ENCODE data around the gene SDHA. TPM values are rescaled to one million over a fixed set of nuclear protein-coding genes. Genes with fewer than 3 reads are reported as not detected.
"Not testable (repeated sequence)": the region's sequence is repeated elsewhere in the genome, so short reads cannot be mapped to it uniquely, and the experiment has no call there.

The SDHA gene
- total RNA-seq, 1 experiment from 2014 or later: 163 TPM

GRCh38 chr5:197031-197430 lies 21.1 kb upstream of the SDHA start:
- H3K9me3 ChIP-seq (ENCODE audit: low read length); H3K9me2 ChIP-seq (replicated peaks; ENCODE audit: low read length); H3K79me2 ChIP-seq (ENCODE audit: low read length); BruUV-seq (replicated peaks); DNase-seq; H3K4me3 ChIP-seq (ENCODE audit: low read length); H3K4me2 ChIP-seq (ENCODE audit: low read length); POLR2A ChIA-PET (ENCODE audit: unreplicated experiment); H2AFZ ChIP-seq (ENCODE audit: low read length); CTCF ChIA-PET; H3K27me3 ChIP-seq (ENCODE audit: low read length); H3K27ac ChIP-seq (ENCODE audit: low read length); intact Hi-C loops (cut with micrococcal nuclease); H4K20me1 ChIP-seq (ENCODE audit: low read length); H3K36me3 ChIP-seq (ENCODE audit: low read depth, low read length); H3F3A ChIP-seq (ENCODE audit: low read length, unreplicated experiment); H3K9ac ChIP-seq (ENCODE audit: low read length); ATAC-seq; H3K4me1 ChIP-seq (ENCODE audit: insufficient read depth, low read length): not testable (repeated sequence)

GRCh38 chr5:197892-198489 lies 20.1 kb upstream of the SDHA start:
- Histone ChIP-seq H3K36me3 (ENCODE audit: low read depth, low read length) (no peaks in the 10 kb centered on the region), H3K9me3 (ENCODE audit: low read length) (no peaks in the 10 kb centered on the region), H3K4me2 (ENCODE audit: low read length) (no peak overlapping the region), H3K4me3 (ENCODE audit: low read length) (no peak overlapping the region), H3K9ac (ENCODE audit: low read length) (no peak overlapping the region), H4K20me1 (ENCODE audit: low read length) (no peaks in the 10 kb centered on the region), H3F3A (ENCODE audit: low read length, unreplicated experiment) (no peaks in the 10 kb centered on the region), H3K27me3 (ENCODE audit: low read length) (no peaks in the 10 kb centered on the region), H3K27ac (ENCODE audit: low read length) (no peak overlapping the region), H3K4me1 (ENCODE audit: insufficient read depth, low read length) (no peaks in the 10 kb centered on the region), H2AFZ (ENCODE audit: low read length) (no peak overlapping the region), H3K9me2 (replicated peaks; ENCODE audit: low read length) (no peaks in the 10 kb centered on the region), H3K79me2 (ENCODE audit: low read length) (no peaks in the 10 kb centered on the region)
- ChIA-PET CTCF (no interaction called here), POLR2A (ENCODE audit: unreplicated experiment) (no interaction called here)
- ATAC-seq (no peak), DNase-seq (no peak)
- no TSS peak for BruUV-seq (replicated peaks)
- intact Hi-C loops (cut with micrococcal nuclease): no loop called here
- TF ChIP-seq EZH2phosphoT487 (IDR thresholded peaks at IDR 0.05; ENCODE audit: borderline replicate concordance, low read length) (no peak), CTCF (conservative IDR thresholded peaks at IDR 0.05; ENCODE audit: low read depth, low read length) (no peak), EZH2 (IDR thresholded peaks at IDR 0.05; ENCODE audit: low read length, unreplicated experiment) (no peak)

- H3K4me1 ChIP-seq (ENCODE audit: insufficient read depth, low read length): no peaks in the 10 kb centered on the region
- H3K9me3 ChIP-seq (ENCODE audit: low read length): no peaks in the 10 kb centered on the region
- no peaks in the 10 kb centered on the region for H3K36me3 ChIP-seq (ENCODE audit: low read depth, low read length)
- H2AFZ ChIP-seq (ENCODE audit: low read length): no peak overlapping the region
- H3K4me2 ChIP-seq (ENCODE audit: low read length): no peak overlapping the region
- no peaks in the 10 kb centered on the region for H4K20me1 ChIP-seq (ENCODE audit: low read length)
- no peak overlapping the region for H3K9ac ChIP-seq (ENCODE audit: low read length)
- H3K9me2 ChIP-seq (replicated peaks; ENCODE audit: low read length): no peaks in the 10 kb centered on the region
- ATAC-seq (no peak), DNase-seq (no peak)
- ChIA-PET POLR2A (ENCODE audit: unreplicated experiment) (no interaction called here), CTCF (no interaction called here)
- intact Hi-C loops (cut with micrococcal nuclease): no loop called here
- no TSS peak for BruUV-seq (replicated peaks)
- no peak overlapping the region for H3K4me3 ChIP-seq (ENCODE audit: low read length)
- no peaks in the 10 kb centered on the region for H3K27me3 ChIP-seq (ENCODE audit: low read length)
- TF ChIP-seq EZH2phosphoT487 (IDR thresholded peaks at IDR 0.05; ENCODE audit: borderline replicate concordance, low read length): no peak
- TF ChIP-seq CTCF (conservative IDR thresholded peaks at IDR 0.05; ENCODE audit: low read depth, low read length): no peak
- TF ChIP-seq EZH2 (IDR thresholded peaks at IDR 0.05; ENCODE audit: low read length, unreplicated experiment): no peak
- H3K79me2 ChIP-seq (ENCODE audit: low read length): no peaks in the 10 kb centered on the region
- H3K27ac ChIP-seq (ENCODE audit: low read length): no peak overlapping the region
- no peaks in the 10 kb centered on the region for H3F3A ChIP-seq (ENCODE audit: low read length, unreplicated experiment)
Observed at GRCh38 chr5:198516-199196, 19.5 kb upstream of the SDHA start.
